ENCODE measurements around the gene FLNB. TPM values are rescaled to one million over a fixed set of nuclear protein-coding genes. Genes with fewer than 3 reads are reported as not detected.

The FLNB gene
- polyA plus RNA-seq, 1 of the 3 experiments (the other 2 are of a cell fraction), result 127 TPM

- no peak overlapping the region for H2AFZ ChIP-seq (ENCODE audit: low read depth)
- POLR2A ChIA-PET, result no interaction called here
- H3K36me3 ChIP-seq (replicated peaks in 1 of 2; ENCODE audit: control insufficient read depth in 1 of 2, insufficient read depth in 2 of 2, low read length in 1 of 2), result peaks cover 9 to 52% of the 10 kb centered on the region in 2 experiments
- H3K9me2 ChIP-seq, result no peaks in the 10 kb centered on the region
- TF ChIP-seq EZH2phosphoT487 (IDR thresholded peaks at IDR 0.05; ENCODE audit: borderline replicate concordance, low read depth) (no peak), CHD2 (IDR thresholded peaks at IDR 0.05; ENCODE audit: low read length, partially characterized antibody) (no peak), TEAD4 (IDR thresholded peaks at IDR 0.05; ENCODE audit: borderline replicate concordance, insufficient read depth) (no peak), REST (IDR thresholded peaks at IDR 0.05; ENCODE audit: low read depth, low read length) (no peak), FOXJ3 (CRISPR knock-in tag; IDR thresholded peaks at IDR 0.05) (no peak), MXI1 (IDR thresholded peaks at IDR 0.05; ENCODE audit: low read depth, low read length) (no peak), JUND (IDR thresholded peaks at IDR 0.05) (no peak), YY1 (IDR thresholded peaks at IDR 0.05; ENCODE audit: low read depth) (no peak), RCOR1 (IDR thresholded peaks at IDR 0.05; ENCODE audit: low read length) (no peak), MEF2A (IDR thresholded peaks at IDR 0.05; ENCODE audit: borderline replicate concordance, low read depth) (no peak)
- no peaks in the 10 kb centered on the region; a peak in 1 of 4 replicates for H3K4me1 ChIP-seq (ENCODE audit: control insufficient read depth in 1 of 2, insufficient read depth in 2 of 2, low read depth in 1 of 2, low read length in 1 of 2)
- H3K27ac ChIP-seq (ENCODE audit: low read depth in 2 of 2, low read length in 1 of 2), result no peak overlapping the region
- no peaks in the 10 kb centered on the region for H4K20me1 ChIP-seq (ENCODE audit: insufficient read depth)
- WGBS (ENCODE audit: low lambda C conversion rate), result 92% methylated on average over 5 of the region's 5 CpGs
- H3K4me2 ChIP-seq, result no peak overlapping the region
- CTCF ChIA-PET, result no interaction called here
- H3K27me3 ChIP-seq (ENCODE audit: insufficient read depth), result no peaks in the 10 kb centered on the region
- no peak overlapping the region for H3K9ac ChIP-seq
- no peak overlapping the region for H3K4me3 ChIP-seq (ENCODE audit: low read depth in 2 of 2, low read length in 1 of 2)
- peaks cover 11% of the 10 kb centered on the region for H3F3A ChIP-seq (replicated peaks; ENCODE audit: insufficient read depth)
- DNase-seq, result no peak
- no peaks in the 10 kb centered on the region for H3K9me3 ChIP-seq
- H3K79me2 ChIP-seq (ENCODE audit: insufficient read depth), result peaks cover 99% of the 10 kb centered on the region
Measured at GRCh38 chr3:58084788-58085543, 76.7 kb downstream of the FLNB start.

- Histone ChIP-seq H3K4me2 (no peak overlapping the region), H3K36me3 (replicated peaks in 1 of 2; ENCODE audit: control insufficient read depth in 1 of 2, insufficient read depth in 2 of 2, low read length in 1 of 2) (peaks cover 7 to 50% of the 10 kb centered on the region in 2 experiments), H4K20me1 (ENCODE audit: insufficient read depth) (no peaks in the 10 kb centered on the region), H3K9ac (no peak overlapping the region), H3K9me3 (no peaks in the 10 kb centered on the region), H3F3A (replicated peaks; ENCODE audit: insufficient read depth) (peaks cover 11% of the 10 kb centered on the region), H3K27ac (ENCODE audit: low read depth in 2 of 2, low read length in 1 of 2) (no peak overlapping the region), H3K4me3 (ENCODE audit: low read depth in 2 of 2, low read length in 1 of 2) (no peak overlapping the region), H3K27me3 (ENCODE audit: insufficient read depth) (no peaks in the 10 kb centered on the region), H2AFZ (ENCODE audit: low read depth) (no peak overlapping the region), H3K79me2 (ENCODE audit: insufficient read depth) (peaks cover 100% of the 10 kb centered on the region), H3K9me2 (no peaks in the 10 kb centered on the region), H3K4me1 (ENCODE audit: control insufficient read depth in 1 of 2, insufficient read depth in 2 of 2, low read depth in 1 of 2, low read length in 1 of 2) (no peaks in the 10 kb centered on the region; a peak in 1 of 4 replicates)
- WGBS (ENCODE audit: low lambda C conversion rate), result 71% methylated on average over 6 of the region's 6 CpGs
- DNase-seq, result no peak
- POLR2A ChIA-PET, result no interaction called here
- TF ChIP-seq IRF3 (IDR thresholded peaks at IDR 0.05; ENCODE audit: low read depth, low read length) (no peak), EZH2phosphoT487 (IDR thresholded peaks at IDR 0.05; ENCODE audit: borderline replicate concordance, low read depth) (no peak), SIN3A (IDR thresholded peaks at IDR 0.05; ENCODE audit: borderline replicate concordance, low read depth, low read length) (no peak), ELF1 (IDR thresholded peaks at IDR 0.05) (no peak), RCOR1 (IDR thresholded peaks at IDR 0.05; ENCODE audit: low read length) (no peak), NRF1 (IDR thresholded peaks at IDR 0.05; ENCODE audit: low read depth, low read length) (no peak), GABPA (IDR thresholded peaks at IDR 0.05; ENCODE audit: low read depth) (no peak)
- CTCF ChIA-PET, result no interaction called here
Measured at GRCh38 chr3:58085616-58086015, 77.4 kb downstream of the FLNB start.

Measured in SK-N-SH (cell line).